Progenitor cell of endocrine pancreas (in vitro differentiated cells): ENCODE results near the gene LY6G6C. TPM values are rescaled to one million over a fixed set of nuclear protein-coding genes. Genes with fewer than 3 reads are reported as not detected.

Experiments used
- DNase-seq: peaks from one replicate; pipeline ENCODE4 v3.0.0; 2021; ENCODE audit warnings: low spot score; ENCODE audit not compliant: unreplicated experiment
- H3K27ac Mint-ChIP-seq: 2 replicates; pipeline ENCODE4 v1.8.0; 2021; ENCODE audit warnings: mild to moderate bottlenecking, moderate library complexity, mixed read lengths
- H3K27me3 Mint-ChIP-seq: 2 replicates; pipeline ENCODE4 v1.8.0; 2021; ENCODE audit warnings: mixed read lengths
- H3K36me3 Mint-ChIP-seq: 2 replicates; pipeline ENCODE4 v1.8.0; 2022; ENCODE audit warnings: mixed read lengths; ENCODE audit not compliant: insufficient read depth
- H3K4me1 Mint-ChIP-seq: 2 replicates; pipeline ENCODE4 v1.8.0; 2021; ENCODE audit warnings: low read depth, mixed read lengths
- H3K4me3 Mint-ChIP-seq: 2 replicates; pipeline ENCODE4 v1.8.0; 2021; ENCODE audit warnings: low read depth, mild to moderate bottlenecking, moderate library complexity, mixed read lengths
- H3K9me3 Mint-ChIP-seq: 2 replicates; pipeline ENCODE4 v1.8.0; 2021; ENCODE audit warnings: low read depth, mixed read lengths
- microRNA-seq: library from miRNA; unstranded; fragments of <30 nt; microRNA quantifications from one replicate; pipeline ENCODE4 v1.1.0, GENCODE V29; 2020; ENCODE audit warnings: borderline number of aligned reads; ENCODE audit not compliant: unreplicated experiment
- total RNA-seq: library from RNA; stranded (reverse); gene quantifications from 2 replicates; pipeline ENCODE4 v1.2.1, GENCODE V29; 2021
- TF ChIP-seq, protein P1 (sequence below): fragments of 200-600 bp; sonication (generic); IDR thresholded peaks from one replicate; pipeline ENCODE4 v1.5.0; 2021; ENCODE audit warnings: antibody characterized with exemption, mild to moderate bottlenecking; ENCODE audit not compliant: unreplicated experiment

LY6G6C gene
- total RNA-seq, 1 donor from 2014 or later: 0.60 TPM

DNA sequence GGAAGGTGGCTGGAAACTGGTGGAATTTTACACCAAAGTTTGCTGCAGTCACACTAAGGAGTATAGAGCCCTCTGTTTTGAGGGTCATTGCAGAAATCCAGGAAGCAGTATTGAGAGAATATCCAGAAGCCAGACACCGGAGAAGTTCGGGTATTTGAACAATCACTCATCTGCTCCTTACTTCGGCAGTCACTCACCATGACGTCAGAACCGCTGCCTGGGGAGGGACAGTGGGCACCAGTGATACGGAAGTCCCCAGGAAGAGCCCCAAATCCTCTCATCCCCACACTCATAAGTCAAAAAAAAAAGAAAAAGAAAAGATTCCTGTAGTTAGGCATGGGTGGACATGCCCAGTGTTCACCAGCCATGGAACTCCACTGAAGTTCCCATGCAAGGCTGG is 44.6 kb downstream of the LY6G6C start:
- H3K4me1 Mint-ChIP-seq: peaks cover 8% of the 10 kb centered on the region
- TF ChIP-seq, protein P1, sequence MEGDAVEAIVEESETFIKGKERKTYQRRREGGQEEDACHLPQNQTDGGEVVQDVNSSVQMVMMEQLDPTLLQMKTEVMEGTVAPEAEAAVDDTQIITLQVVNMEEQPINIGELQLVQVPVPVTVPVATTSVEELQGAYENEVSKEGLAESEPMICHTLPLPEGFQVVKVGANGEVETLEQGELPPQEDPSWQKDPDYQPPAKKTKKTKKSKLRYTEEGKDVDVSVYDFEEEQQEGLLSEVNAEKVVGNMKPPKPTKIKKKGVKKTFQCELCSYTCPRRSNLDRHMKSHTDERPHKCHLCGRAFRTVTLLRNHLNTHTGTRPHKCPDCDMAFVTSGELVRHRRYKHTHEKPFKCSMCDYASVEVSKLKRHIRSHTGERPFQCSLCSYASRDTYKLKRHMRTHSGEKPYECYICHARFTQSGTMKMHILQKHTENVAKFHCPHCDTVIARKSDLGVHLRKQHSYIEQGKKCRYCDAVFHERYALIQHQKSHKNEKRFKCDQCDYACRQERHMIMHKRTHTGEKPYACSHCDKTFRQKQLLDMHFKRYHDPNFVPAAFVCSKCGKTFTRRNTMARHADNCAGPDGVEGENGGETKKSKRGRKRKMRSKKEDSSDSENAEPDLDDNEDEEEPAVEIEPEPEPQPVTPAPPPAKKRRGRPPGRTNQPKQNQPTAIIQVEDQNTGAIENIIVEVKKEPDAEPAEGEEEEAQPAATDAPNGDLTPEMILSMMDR: no peak
- H3K27me3 Mint-ChIP-seq: no peaks in the 10 kb centered on the region
- H3K4me3 Mint-ChIP-seq: no peak overlapping the region
- no peak for DNase-seq
- H3K36me3 Mint-ChIP-seq: peaks cover 6% of the 10 kb centered on the region
- no peaks in the 10 kb centered on the region for H3K9me3 Mint-ChIP-seq
- H3K27ac Mint-ChIP-seq: no peak overlapping the region

DNA sequence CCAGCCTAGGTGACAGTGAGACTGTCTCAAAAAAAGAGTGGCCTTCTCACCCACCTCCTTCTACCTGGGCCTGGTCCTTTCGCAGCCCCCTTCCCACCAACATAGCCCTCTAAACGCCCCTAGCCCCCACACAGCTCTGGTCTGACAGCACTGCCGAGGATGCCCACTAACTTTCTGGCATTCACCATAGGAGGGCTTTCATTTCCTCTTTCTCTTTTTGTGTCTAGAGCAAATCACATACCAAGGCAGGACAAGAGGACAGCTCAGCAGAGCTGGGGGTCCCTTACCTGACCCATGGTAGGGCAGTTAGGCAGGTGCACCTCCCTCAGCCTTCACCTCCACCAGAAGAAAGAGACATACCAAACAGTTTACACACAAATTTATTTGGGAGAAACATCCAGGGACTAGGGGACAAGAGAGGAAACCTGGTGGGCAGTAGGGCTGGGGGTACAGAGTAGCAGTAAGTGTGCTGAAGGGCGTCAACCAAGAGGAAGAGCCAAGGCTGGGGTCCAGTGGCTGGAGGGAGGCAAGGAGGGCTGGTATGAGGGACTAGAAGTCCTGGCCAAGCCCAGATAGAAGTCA is 45.1 kb downstream of the LY6G6C start:
- DNase-seq: no peak
- TF ChIP-seq, protein P1: no peak
- no peak overlapping the region for H3K27ac Mint-ChIP-seq

DNA sequence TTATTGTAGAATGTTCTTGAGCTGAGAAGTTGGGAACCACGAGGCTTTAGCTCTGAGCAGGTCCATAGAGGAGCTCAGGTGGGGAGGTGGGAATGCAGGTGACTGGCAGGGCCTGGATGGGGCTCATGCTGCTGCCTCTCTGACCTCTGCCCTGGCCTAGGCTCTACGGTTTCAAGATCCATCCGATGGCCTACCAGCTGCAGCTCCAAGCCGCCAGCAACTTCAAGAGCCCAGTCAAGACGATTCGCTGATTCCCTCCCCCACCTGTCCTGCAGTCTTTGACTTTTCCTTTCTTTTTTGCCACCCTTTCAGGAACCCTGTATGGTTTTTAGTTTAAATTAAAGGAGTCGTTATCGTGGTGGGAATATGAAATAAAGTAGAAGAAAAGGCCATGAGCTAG is 51.9 kb downstream of the LY6G6C start, which contains the start of gene LY6G5B:
Gene LY6G5B (plus strand): TSS at position 301 of the 400 bp plus-strand sequence. CDS start 975 bp downstream, outside the sequence.
- Mint-ChIP-seq H3K27me3 (no peaks in the 10 kb centered on the region), H3K9me3 (no peaks in the 10 kb centered on the region), H3K36me3 (peaks cover 17% of the 10 kb centered on the region), H3K4me3 (no peak within 1 kb of the TSS), H3K27ac (no peak within 1 kb of the TSS), H3K4me1 (peaks cover 11% of the 10 kb centered on the region)
- DNase-seq: no peak
- TF ChIP-seq, protein P1: no peak

More for the DNA sequence above, 45.1 kb downstream of the LY6G6C start:
- H3K36me3 Mint-ChIP-seq: peaks cover 6% of the 10 kb centered on the region
- no peak overlapping the region for H3K4me3 Mint-ChIP-seq
- H3K9me3 Mint-ChIP-seq: no peaks in the 10 kb centered on the region
- no peaks in the 10 kb centered on the region for H3K27me3 Mint-ChIP-seq
- H3K4me1 Mint-ChIP-seq: peaks cover 5% of the 10 kb centered on the region

Small RNA genes within 50 kb of the gene (microRNA-seq; reads per million reads assigned to microRNA genes)
- gene MIR4646: 3.0 reads per million

Other genes starting within 250 kb of the LY6G6C start
- 0.43 and 0.95 TPM in 2 replicates for gene MICB, start 223.6 kb downstream of the LY6G6C start, total RNA-seq
- gene MCCD1, start 192.8 kb downstream of the LY6G6C start, total RNA-seq: not detected in 2 replicates
- gene DDX39B, start 179.7 kb downstream of the LY6G6C start, total RNA-seq: 766 and 810 TPM in 2 replicates
- gene ATP6V1G2, start 175.1 kb downstream of the LY6G6C start, total RNA-seq: 1.5 TPM in 2 replicates
- gene NFKBIL1, start 174.1 kb downstream of the LY6G6C start, total RNA-seq: 26.4 and 28.7 TPM in 2 replicates
- not detected in 2 replicates for gene LTA, start 149.5 kb downstream of the LY6G6C start, total RNA-seq
- not detected in 2 replicates for gene TNF, start 146.2 kb downstream of the LY6G6C start, total RNA-seq
- gene LTB, start 139.3 kb downstream of the LY6G6C start, total RNA-seq: 0.57 TPM in 1 of 2 replicates, not detected in the other
- not detected in 2 replicates for gene LST1, start 135.5 kb downstream of the LY6G6C start, total RNA-seq
- not detected in 2 replicates for gene NCR3, start 128.7 kb downstream of the LY6G6C start, total RNA-seq
- 1.7 and 3.1 TPM in 2 replicates for gene AIF1, start 106.5 kb downstream of the LY6G6C start, total RNA-seq
- gene PRRC2A, start 101.0 kb downstream of the LY6G6C start, total RNA-seq: 272 and 273 TPM in 2 replicates
- 458 and 471 TPM in 2 replicates for gene BAG6, start 69.1 kb downstream of the LY6G6C start, total RNA-seq
- 7.1 and 7.5 TPM in 2 replicates for gene APOM, start 65.9 kb downstream of the LY6G6C start, total RNA-seq
- gene C6orf47, start 61.0 kb downstream of the LY6G6C start, total RNA-seq: 23.6 and 24.1 TPM in 2 replicates
- 15.2 and 18.0 TPM in 2 replicates for gene GPANK1, start 56.7 kb downstream of the LY6G6C start, total RNA-seq
- gene CSNK2B, start 55.7 kb downstream of the LY6G6C start, total RNA-seq: 163 and 165 TPM in 2 replicates
- gene LY6G5B, start 51.8 kb downstream of the LY6G6C start, total RNA-seq: 24.8 and 30.6 TPM in 2 replicates
- gene LY6G5C, start 40.7 kb downstream of the LY6G6C start, total RNA-seq: 4.4 and 6.5 TPM in 2 replicates
- gene ABHD16A, start 18.4 kb downstream of the LY6G6C start, total RNA-seq: 93.0 and 96.9 TPM in 2 replicates
- gene LY6G6F, start 14.9 kb downstream of the LY6G6C start, total RNA-seq: not detected in 2 replicates
- not detected in 2 replicates for gene LY6G6D, start 6.4 kb downstream of the LY6G6C start, total RNA-seq
- not detected in 2 replicates for gene MPIG6B, start 1.6 kb upstream of the LY6G6C start, total RNA-seq
- 218 and 233 TPM in 2 replicates for gene DDAH2, start 7.6 kb upstream of the LY6G6C start, total RNA-seq
- gene CLIC1, start 14.8 kb upstream of the LY6G6C start, total RNA-seq: 275 and 286 TPM in 2 replicates
- 45.0 and 51.3 TPM in 2 replicates for gene MSH5, start 18.3 kb upstream of the LY6G6C start, total RNA-seq
- gene SAPCD1, start 40.9 kb upstream of the LY6G6C start, total RNA-seq: 8.6 and 11.9 TPM in 2 replicates
- 9.5 and 11.6 TPM in 2 replicates for gene VWA7, start 55.6 kb upstream of the LY6G6C start, total RNA-seq
- 85.6 and 92.6 TPM in 2 replicates for gene VARS1, start 74.0 kb upstream of the LY6G6C start, total RNA-seq
- gene LSM2, start 85.2 kb upstream of the LY6G6C start, total RNA-seq: 80.4 and 82.9 TPM in 2 replicates
- 2.4 and 2.5 TPM in 2 replicates for gene HSPA1L, start 93.5 kb upstream of the LY6G6C start, total RNA-seq
- gene HSPA1A, start 93.8 kb upstream of the LY6G6C start, total RNA-seq: 52.5 and 56.6 TPM in 2 replicates
- gene HSPA1B, start 106.0 kb upstream of the LY6G6C start, total RNA-seq: 152 and 165 TPM in 2 replicates
- 52.4 and 57.4 TPM in 2 replicates for gene NEU1, start 141.1 kb upstream of the LY6G6C start, total RNA-seq
- gene SLC44A4, start 157.3 kb upstream of the LY6G6C start, total RNA-seq: 17.5 and 19.1 TPM in 2 replicates
- 161 and 175 TPM in 2 replicates for gene EHMT2, start 176.0 kb upstream of the LY6G6C start, total RNA-seq
- gene ZBTB12, start 180.3 kb upstream of the LY6G6C start, total RNA-seq: 47.1 and 55.5 TPM in 2 replicates
- 0.47 and 0.65 TPM in 2 replicates for gene C2, start 206.0 kb upstream of the LY6G6C start, total RNA-seq
- 3.9 and 4.7 TPM in 2 replicates for gene CFB, start 224.3 kb upstream of the LY6G6C start, total RNA-seq
- 67.2 and 71.8 TPM in 2 replicates for gene NELFE, start 237.2 kb upstream of the LY6G6C start, total RNA-seq
- gene SKIC2, start 237.4 kb upstream of the LY6G6C start, total RNA-seq: 97.9 and 103 TPM in 2 replicates